Stimulated activated CD8-positive, alpha-beta memory T cell treated with anti-CD3 and anti-CD28 coated beads, Interleukin-4, amount 100 ng/mL, for 24 hours (primary cell): ENCODE data around the gene OTOP2.
"Not testable (repeated sequence)": the region's sequence is repeated elsewhere in the genome, so short reads cannot be mapped to it uniquely, and the experiment has no call there.

Source experiments
- DNase-seq: peaks from one replicate; pipeline ENCODE4 v3.0.0-alpha.2; 2020; ENCODE audit warnings: low read depth

Gene OTOP2

DNA sequence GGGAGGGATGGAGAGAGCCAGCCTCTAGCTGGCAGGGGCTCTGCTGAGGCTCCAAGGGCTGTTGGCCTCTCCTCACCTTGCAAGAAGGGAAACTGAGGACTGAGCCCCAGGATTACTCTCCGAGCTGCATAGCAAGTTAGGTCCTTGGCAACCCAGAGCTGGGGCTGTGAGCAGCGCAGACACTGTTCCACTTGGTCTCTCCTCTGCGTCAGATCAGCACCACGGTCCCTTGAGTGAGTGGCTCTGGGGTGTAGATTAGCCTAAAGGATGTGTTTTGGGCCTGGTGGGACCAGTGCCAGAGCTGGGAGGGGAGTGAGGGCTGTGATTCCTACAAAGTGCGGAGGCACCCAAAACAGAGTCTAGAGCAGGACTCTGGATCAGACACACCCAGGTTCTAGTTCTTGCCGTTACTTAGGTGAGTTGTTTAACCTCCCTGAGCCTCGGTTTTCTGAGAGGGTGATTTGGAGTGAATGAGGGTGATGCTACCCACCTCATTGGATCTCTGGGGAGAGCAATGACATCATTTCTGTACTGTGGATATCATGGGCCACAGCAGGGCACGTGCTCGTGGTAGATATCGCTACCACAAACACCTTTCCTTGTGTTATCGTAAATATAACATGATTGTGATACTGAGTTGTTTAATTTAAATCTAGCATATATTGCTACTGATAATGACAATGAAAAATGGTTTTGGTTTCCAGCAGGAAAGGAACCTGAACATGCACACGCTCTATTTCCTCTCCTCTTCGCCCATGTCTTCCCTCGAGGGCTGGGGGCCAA is 22.5 kb upstream of the OTOP2 start:
- DNase-seq, result no peak

DNA sequence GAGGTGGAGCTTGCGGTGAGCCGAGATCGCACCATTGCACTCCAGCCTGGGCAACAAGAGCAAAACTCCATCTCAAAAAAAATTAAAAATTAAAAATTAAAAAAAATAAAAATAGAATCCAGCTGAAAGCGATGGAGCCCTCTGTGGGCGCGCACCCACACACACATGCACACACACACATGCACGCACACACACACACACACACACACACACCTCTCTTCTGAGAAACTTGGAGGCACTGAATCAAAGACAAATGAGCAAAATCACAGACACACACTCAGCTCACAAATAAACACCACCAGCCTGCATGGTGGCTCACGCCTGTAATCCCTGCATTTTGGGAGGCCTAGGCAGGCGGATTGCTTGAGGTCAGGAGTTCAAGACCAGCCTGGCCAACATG is 21.0 kb upstream of the OTOP2 start:
- no peak for DNase-seq

DNA sequence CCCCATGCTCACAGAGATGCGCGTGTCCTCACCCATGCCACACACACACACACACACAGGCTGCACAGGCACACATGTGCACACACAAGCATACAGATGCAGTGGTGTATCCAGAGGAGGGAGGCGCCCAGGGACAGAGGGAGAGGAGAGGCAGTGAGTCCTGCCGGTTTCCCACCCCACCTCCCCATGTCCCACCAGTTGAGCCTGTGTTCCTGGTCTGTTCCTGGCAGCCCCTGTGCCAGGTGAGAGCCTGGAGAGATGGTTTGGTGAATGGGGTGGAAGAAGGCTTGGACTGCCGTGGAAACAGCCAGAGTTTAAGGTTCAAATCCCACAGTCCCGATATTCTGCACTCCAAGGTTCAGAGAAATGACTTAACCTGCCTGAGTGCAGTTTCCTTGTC is 20.4 kb upstream of the OTOP2 start:
- no peak for DNase-seq

DNA sequence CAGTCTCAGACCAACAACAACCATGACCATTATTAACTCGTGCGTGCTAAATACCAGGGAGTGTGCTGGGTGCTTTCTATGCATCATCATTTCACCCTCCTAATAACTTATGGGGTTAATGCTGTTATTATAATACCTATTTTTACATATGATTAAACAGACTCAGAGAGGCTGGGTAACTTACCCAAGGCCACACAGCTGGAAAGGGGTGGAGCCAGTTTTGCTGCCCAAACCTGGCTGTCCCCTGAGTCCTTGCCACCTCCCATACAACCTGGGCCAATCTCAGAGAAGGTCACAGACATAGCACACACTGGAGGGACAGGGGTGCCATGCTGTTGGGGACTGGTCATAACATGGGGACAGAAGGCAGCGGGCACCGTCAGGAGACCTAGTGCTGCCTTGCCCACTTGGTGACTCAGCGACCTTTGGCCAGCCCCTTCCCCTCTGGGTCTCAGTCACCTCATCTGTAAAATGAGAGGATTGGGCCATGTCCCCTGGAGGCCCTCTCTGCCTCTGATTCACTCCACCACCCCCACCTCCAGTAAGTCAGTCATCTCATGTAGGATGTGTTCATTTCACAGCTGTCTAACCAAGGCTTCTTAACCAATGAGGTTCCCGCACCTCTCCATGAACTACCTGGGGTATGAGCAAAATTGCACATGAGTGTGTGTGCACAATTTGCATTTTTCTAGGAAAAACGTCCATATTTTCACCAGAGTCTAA is 19.2 kb upstream of the OTOP2 start:
- no peak for DNase-seq

DNA sequence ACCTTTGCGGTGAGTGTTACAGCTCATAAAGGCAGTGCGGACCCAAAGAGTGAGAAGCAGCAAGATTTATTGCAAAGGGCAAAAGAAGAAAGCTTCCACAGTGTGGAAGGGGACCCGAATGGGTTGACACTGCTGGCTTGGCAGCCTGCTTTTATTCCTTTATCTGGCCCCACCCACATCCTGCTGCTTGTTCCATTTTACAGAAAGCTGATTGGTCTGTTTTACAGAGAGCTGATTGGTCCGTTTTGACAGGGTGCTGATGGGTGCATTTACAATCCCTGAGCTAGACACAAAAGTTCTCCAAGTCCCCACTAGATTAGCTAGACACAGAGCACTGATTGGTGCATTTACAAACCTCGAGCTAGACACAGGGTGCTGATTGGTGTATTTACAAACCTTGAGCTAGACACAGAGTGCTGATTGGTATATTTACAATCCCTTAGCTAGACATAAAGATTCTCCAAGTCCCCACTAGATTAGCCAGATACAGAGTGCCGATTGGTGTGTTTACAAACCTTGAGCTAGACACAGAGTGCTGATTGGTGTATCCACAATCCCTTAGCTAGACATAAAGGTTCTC is 17.8 kb upstream of the OTOP2 start:
- DNase-seq, result not testable (repeated sequence)

DNA sequence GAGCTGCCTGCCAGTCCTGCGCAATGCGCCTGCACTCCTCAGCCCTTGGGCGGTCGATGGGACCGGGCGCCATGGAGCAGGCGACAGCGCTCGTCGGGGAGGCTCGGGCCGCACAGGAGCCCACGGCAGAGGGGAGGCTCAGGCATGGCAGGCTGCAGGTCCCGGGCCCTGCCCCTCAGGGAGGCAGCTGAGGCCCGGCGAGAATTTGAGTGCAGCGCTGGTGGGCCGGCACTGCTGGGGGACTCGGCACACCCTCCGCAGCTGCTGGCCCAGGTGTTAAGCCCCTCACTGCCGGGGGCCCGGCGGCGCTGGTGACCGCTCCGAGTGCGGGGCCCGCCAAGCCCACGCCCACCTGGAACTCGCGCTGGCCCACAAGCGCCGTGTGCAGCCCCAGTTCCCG is 17.1 kb upstream of the OTOP2 start:
- no peak for DNase-seq

DNA sequence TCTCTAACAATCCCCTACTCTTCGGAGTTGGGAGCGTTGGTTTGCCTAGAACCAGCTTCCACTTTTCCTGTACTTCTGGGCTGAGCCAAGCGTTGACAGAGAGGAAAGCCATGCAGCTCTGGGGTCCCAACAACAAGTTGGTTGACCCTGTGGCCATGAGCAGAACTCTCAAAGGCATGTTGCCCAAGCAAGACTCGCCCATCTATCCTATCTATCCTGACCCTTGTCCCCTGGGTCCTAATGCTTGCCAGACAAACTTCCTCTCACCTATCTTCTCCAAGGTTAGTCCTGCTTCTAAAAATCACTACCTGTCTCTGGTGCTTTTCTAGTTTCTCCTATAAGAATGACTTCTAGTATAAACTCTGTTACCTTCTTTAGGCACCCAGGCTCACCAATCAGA is 15.0 kb upstream of the OTOP2 start:
- not testable (repeated sequence) for DNase-seq

DNA sequence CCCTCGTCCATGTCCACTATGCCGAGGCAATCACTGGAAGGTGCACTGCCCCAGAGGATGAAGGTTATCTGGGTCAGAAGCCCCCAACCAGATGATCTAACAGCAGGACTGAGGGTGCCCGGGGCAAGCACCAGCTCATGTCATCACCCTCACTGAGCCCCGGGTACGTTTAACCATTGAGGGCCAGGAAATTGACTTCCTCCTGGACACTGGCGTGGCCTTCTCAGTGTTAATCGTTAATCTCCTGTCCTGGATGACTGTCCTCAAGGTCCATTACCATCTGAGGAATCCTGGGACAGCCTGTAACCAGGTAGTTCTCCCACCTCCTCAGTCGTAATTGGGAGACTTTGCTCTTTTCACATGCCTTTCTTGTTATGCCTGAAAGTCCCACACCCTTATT is 12.7 kb upstream of the OTOP2 start:
- not testable (repeated sequence) for DNase-seq

DNA sequence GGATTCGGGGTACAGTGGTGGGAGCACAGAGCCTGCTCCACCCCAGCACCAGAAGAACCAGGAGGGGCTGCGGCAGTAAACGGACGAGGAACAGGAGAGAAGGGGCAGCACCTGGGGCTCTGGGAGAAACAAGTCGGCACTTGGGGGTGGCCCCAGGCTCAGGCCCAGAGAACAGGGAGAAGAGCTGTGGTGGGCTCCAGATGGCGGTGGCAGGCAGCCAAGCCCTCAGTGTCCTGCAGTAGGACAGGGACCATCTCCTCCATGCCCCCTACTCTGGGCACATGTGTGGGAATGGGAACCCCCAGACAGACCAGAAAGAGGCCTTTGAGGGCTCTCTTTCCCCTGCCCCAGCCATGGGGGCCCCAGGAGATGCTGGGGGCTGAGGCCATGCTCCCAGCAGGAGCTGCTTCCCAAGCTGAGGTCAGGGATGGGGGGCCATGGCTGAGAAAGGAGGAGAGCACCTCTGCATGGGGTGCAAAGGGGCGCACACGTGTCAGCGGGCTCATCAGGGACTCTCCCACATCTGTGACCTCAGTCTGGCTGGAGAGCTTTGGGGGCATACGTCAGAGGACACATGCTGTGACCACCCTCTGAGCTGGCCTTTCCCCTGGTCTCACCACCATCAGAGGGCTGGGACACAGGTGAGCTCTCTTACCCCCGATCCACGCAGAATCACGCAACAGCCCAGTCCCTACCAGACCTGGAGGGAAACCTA is 7.8 kb upstream of the OTOP2 start:
- DNase-seq, result no peak

DNA sequence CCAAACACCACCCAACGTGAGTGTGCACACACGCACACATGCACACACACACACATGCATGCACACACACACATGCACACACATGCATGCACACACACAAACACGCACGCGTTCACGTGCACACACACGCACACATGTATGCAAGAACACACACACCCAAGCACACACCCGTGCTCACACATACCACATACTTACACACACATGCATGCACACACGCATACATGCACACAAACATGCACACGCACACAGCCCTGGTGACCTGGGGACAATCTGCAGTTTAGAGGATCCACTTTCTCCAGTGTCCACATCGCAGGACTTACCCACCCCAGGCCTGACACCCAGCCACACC is 7.2 kb upstream of the OTOP2 start:
- DNase-seq, result no peak

DNA sequence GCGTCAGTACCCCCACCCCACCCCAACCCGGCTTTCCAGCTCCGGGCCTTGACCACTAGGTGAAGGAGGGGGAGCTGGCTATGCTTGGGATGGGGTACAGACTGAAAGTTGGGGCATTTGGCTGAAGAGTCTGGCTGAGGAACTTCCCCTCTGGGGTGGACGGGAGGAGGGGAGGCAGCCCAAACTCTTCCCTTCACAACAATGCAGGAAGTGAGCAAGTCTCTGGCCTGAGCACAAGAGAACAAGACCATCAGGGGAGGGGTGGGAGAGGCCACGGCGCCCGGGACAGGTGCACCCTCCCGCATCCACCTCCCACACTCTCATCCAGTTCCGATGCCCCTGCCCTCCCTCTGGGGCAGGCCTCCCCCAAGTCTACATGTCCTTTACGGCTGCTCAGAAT is 6.6 kb upstream of the OTOP2 start:
- no peak for DNase-seq

DNA sequence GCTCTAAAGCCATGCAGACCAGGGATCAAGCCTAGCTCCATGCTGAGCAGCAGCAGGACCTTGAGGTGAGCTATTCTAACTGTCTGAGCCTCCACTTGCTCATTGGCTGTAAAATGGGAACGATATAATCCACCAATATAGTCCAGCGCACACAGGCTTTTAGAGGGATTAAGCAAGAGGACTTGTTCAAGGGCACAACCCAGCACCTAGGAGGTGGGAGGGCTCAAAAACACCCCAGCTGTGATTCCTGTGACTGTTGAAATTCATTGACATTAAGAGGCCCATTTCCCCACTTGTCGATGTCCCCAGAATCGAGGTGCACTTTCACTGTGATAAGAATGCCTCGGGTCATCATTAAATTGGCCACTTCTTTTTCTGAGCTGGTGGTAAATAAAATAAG is 5.2 kb upstream of the OTOP2 start:
- DNase-seq, result no peak

DNA sequence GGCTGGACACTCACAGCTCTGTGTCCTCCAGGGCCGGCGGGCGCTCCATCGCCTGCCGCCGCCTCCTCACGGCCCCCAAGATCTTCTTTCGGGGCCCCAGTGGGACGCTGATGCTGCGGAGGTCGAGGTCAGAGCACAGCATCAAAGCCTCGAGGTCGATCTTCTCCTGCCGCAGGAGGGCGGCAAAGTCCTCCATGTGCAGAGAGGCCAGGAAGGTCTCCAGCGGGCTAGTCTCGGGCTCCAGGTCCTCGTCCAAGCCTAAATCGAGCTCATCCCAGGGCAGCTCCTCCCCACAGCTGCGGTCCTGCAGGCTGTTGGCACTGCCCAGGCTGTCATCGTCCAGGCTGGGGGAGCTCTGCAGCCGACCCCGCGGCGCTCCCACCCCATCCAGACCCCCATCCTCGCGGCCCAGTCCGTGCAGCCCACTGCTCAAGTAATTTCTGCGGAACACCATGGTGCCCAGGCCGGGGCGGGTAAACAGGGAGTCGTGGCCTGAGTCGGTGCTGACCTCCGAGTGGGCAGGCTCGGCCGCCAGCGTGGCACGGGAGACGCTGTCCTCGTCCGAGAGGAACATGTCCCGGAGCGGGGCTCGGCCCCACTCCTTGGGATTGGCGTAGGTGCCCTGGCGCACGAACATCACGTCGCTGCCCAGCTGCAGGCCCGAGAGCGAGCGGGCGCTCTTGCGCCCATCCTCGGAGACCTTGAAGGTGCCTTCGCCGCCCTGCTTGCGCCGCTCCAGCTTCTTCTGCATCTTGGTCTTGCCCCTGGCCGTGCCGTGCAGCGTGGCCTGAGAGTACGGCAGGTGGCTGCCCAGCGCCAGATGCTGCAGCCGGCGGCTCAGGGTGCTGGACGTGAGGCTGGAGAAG is 4.4 kb upstream of the OTOP2 start:
- no peak for DNase-seq

DNA sequence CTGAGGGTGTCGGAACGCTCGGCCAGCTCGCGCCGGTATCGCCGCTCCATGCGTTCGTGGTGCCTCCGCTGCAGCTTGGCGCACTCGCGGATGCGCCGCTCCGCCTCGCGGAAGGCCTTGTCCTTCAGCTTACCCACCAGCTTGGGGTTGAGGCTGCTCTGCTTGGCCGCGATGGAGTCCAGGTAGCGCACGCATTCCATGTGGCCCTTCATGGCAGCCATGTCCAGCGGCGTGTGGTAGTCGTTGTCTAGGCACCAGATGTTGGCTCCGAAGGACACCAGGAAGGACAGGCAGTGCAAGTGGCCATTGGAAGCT is 3.8 kb upstream of the OTOP2 start:
- DNase-seq, result no peak

DNA sequence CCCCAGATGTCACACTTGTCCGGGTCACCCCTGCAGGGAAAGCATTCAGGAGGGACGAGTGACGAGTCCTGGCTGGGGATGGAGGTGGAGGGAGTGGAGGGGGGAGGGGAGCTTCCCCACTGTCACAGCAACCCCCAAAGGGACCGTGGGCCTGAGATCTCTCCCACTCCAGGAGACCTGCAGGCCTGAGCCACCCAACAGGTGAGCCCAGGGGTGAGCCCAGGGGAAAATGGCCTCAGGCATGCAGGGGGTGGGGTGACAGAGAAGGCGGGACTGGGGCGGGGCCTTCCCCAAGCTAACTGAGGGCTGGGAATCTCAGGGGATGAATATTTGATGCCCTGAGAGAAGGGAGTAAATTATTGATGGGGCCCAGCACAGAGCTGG is 3.4 kb upstream of the OTOP2 start:
- no peak for DNase-seq

DNA sequence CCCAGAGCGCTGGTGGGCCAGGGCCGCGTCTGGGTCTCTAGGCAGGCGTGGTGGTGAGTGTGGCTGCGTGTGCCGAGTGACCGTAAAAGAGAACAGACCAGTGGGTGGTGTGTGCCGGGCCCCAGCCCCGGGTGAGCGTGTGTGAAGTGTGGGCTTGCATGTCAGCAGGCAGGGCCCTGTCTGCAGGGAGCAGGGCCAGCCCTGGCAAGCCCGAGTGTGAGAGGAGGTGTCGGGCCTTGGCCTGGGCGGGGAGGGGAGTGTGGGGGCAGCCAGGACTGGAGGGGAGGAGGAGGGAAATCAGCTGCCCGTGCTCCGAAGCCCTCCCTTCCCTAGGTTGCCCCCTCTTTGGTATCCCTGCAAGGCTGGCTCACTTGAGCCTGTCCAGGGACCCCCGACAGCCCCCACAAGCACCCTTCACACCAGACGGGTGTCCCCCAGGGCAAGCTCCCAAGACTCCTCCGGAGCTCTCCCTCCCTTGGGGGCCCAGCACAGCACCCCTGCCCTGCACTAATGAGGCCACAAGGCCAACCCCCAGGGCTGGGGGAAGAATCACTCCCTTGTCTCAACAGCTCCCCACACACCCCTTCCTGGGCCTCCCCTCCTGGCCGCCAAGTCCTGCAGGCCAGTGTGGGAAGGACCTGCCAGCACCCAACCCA is 2.9 kb upstream of the OTOP2 start:
- no peak for DNase-seq

DNA sequence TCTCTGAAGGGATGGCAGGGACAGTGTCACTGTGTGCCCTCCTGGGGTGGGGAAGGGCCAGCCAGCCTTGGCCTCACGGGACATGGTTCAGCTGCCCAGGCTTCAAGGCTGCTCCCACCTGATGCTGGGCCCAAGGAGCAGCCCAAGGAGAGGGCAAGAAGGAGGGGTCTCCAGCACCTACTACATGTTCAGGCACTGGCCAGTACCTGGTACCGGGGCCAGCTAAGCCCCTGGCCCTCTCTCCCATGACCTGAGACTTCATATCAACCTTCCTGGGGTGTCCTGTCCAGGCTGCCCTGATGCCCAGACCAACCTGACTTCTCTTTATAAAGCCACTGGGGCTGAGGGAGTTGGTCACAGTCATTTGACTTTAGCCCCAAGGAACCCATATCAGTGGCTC is 2.3 kb upstream of the OTOP2 start:
- DNase-seq, result no peak

DNA sequence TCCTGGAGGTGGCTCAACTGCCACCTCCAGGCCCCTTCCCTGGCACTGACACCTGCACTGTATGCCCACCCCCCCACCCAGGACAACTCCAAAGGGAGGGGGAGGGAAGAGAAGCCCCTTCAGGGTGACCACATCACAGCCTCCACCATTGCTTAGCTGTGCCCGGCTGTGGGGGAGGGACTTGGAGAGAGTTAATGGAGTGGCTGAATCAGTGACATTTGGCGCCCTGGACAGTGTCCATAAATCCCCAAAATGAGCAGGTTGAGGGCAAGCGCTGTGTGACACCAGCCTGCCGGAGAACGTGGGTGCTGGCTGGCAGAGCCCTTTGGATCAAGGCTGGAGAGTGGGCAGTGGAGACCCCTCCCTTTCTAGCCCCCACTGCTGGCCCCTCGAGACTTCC is 1.9 kb upstream of the OTOP2 start:
- DNase-seq, result no peak

DNA sequence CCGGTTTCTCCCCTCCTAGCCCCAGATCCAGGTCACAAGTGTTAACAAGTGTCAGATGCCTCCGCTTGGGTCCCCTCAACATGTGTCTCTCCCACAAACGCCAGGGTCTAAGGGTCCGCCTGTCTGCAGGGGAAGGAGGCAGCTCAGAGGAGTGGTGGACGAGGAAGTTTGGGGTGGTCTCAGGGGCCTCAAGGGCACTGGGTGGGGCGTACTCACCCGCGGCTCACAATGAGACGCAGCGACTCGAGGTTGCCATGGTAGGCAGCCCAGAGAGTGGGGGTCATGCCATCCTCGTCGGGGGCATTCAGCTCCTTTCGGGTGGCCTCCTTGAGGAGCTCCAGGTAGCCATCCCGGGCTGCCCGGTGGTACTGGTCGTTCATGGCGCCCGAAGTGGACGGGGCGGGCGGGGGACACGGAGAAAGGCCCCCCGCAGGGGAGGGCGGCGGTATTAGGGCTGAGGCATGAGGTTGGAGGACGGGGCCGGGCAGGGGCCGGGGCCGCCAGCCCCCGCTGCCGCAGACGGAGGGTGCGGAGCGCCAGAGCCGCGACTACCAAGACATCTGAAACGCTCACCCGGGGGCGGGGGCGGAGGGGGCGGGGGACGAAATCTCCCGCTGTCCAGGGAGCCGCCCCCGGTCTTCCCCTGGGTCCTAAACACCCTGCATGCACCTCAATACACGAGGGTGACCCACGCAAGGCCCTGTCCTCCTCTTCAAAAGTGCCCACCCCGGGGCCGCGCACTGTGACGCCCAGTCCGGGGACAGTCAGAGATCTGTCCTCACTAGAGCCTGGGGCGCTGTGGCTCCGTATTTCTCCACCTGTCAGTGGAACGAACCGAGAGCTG is 1.2 kb upstream of the OTOP2 start, which contains the start of gene USH1G:
TSS of gene USH1G (minus strand) at position 562 of the 844 bp plus-strand sequence. CDS start at position 380, 182 bp downstream.
- no peak for DNase-seq

DNA sequence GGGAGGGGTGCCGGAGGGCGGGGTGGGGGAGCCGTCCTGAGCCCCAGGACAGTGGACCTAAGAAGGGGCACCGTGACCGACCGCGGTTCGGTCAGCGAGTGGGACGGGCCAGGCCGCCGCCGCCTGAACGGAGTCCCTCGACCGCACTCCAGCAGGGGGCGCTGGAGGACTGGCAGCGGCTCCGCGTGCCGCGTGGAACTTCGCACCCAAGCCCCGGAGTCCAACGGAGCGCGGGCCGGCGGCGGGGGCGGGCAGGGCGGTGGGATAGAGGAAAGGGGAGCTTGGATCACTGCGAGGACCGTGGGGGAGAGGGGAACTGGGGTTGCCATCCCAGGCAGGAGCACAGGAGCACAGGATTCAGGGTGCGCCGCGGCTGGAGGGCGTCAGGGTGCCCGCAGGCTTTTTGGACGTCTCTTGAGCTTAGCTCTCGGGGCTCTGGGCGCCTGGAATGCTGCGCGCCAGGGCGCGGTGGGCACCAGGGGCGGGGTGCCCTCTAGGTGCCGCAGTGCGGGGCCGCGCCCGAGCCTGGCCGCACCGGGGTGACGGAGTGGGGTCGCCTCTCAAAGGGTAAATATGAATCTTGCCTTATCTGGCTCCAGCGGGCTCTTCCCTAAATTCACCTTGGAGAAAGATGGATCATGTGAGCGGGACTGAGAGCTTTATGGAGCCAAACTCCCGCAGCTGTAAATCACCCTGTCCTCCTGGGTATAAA is 379 bp upstream of the OTOP2 start:
- peak; percentile 60 for DNase-seq
